ENCODE data around the gene PCDH19.

Gene PCDH19

GRCh38 chrX:100265179-100265578 is 144.9 kb downstream of the PCDH19 start:
- Histone ChIP-seq H3F3A (ENCODE audit: low read depth) (no peaks in the 10 kb centered on the region), H3K9ac (ENCODE audit: low read depth, low read length, poor library complexity, severe bottlenecking) (no peak overlapping the region), H3K79me2 (ENCODE audit: insufficient read depth, low read length) (no peaks in the 10 kb centered on the region), H4K20me1 (ENCODE audit: insufficient read depth, low read length, poor library complexity, severe bottlenecking) (no peaks in the 10 kb centered on the region), H3K36me3 (ENCODE audit: insufficient read depth, low read length) (no peaks in the 10 kb centered on the region), H3K9me3 (ENCODE audit: insufficient read depth, low read depth, low read length) (no peaks in the 10 kb centered on the region), H3K4me3 (ENCODE audit: low read length, poor library complexity, severe bottlenecking) (no peak overlapping the region), H3K4me1 (ENCODE audit: insufficient read depth, low read length, poor library complexity, severe bottlenecking) (no peaks in the 10 kb centered on the region), H3K4me2 (ENCODE audit: low read depth, low read length, poor library complexity, severe bottlenecking) (no peak overlapping the region), H2AFZ (ENCODE audit: low read length) (no peak overlapping the region), H3K27me3 (ENCODE audit: insufficient read depth, low read length, poor library complexity, severe bottlenecking) (no peaks in the 10 kb centered on the region), H3K9me2 (replicated peaks; ENCODE audit: low read depth, low read length) (no peaks in the 10 kb centered on the region)
- no peak for TF ChIP-seq CTCF (conservative IDR thresholded peaks at IDR 0.05; ENCODE audit: low read length)
- no peak for TF ChIP-seq EZH2phosphoT487 (IDR thresholded peaks at IDR 0.05; ENCODE audit: borderline replicate concordance)

- no peak overlapping the region for H3K9ac ChIP-seq (ENCODE audit: low read depth, low read length, poor library complexity, severe bottlenecking)
- no peaks in the 10 kb centered on the region for H4K20me1 ChIP-seq (ENCODE audit: insufficient read depth, low read length, poor library complexity, severe bottlenecking)
- no peaks in the 10 kb centered on the region for H3K27me3 ChIP-seq (ENCODE audit: insufficient read depth, low read length, poor library complexity, severe bottlenecking)
- no peak overlapping the region for H3K4me2 ChIP-seq (ENCODE audit: low read depth, low read length, poor library complexity, severe bottlenecking)
- no peaks in the 10 kb centered on the region for H3K36me3 ChIP-seq (ENCODE audit: insufficient read depth, low read length)
- H3K79me2 ChIP-seq (ENCODE audit: insufficient read depth, low read length), result no peaks in the 10 kb centered on the region
- H3K4me1 ChIP-seq (ENCODE audit: insufficient read depth, low read length, poor library complexity, severe bottlenecking), result no peaks in the 10 kb centered on the region
- H3F3A ChIP-seq (ENCODE audit: low read depth), result no peaks in the 10 kb centered on the region
- TF ChIP-seq CTCF (conservative IDR thresholded peaks at IDR 0.05; ENCODE audit: low read length) (no peak), EZH2phosphoT487 (IDR thresholded peaks at IDR 0.05; ENCODE audit: borderline replicate concordance) (no peak)
- H2AFZ ChIP-seq (ENCODE audit: low read length), result no peak overlapping the region
- no peaks in the 10 kb centered on the region for H3K9me3 ChIP-seq (ENCODE audit: insufficient read depth, low read depth, low read length)
- H3K9me2 ChIP-seq (replicated peaks; ENCODE audit: low read depth, low read length), result no peaks in the 10 kb centered on the region
- H3K4me3 ChIP-seq (ENCODE audit: low read length, poor library complexity, severe bottlenecking), result no peak overlapping the region
Measured at GRCh38 chrX:100264200-100264599, 145.9 kb downstream of the PCDH19 start.

- Histone ChIP-seq H2AFZ (ENCODE audit: low read length) (no peak overlapping the region), H4K20me1 (ENCODE audit: insufficient read depth, low read length, poor library complexity, severe bottlenecking) (no peaks in the 10 kb centered on the region), H3K4me2 (ENCODE audit: low read depth, low read length, poor library complexity, severe bottlenecking) (no peak overlapping the region)
Measured at GRCh38 chrX:100263650-100264049, 146.4 kb downstream of the PCDH19 start.

More at GRCh38 chrX:100263650-100264049, 146.4 kb downstream of the PCDH19 start:
- Histone ChIP-seq H3K4me3 (ENCODE audit: low read length, poor library complexity, severe bottlenecking) (no peak overlapping the region), H3K79me2 (ENCODE audit: insufficient read depth, low read length) (no peaks in the 10 kb centered on the region), H3K4me1 (ENCODE audit: insufficient read depth, low read length, poor library complexity, severe bottlenecking) (no peaks in the 10 kb centered on the region), H3F3A (ENCODE audit: low read depth) (no peaks in the 10 kb centered on the region), H3K9me3 (ENCODE audit: insufficient read depth, low read depth, low read length) (no peaks in the 10 kb centered on the region), H3K9ac (ENCODE audit: low read depth, low read length, poor library complexity, severe bottlenecking) (no peak overlapping the region), H3K9me2 (replicated peaks; ENCODE audit: low read depth, low read length) (no peaks in the 10 kb centered on the region), H3K36me3 (ENCODE audit: insufficient read depth, low read length) (no peaks in the 10 kb centered on the region), H3K27me3 (ENCODE audit: insufficient read depth, low read length, poor library complexity, severe bottlenecking) (no peaks in the 10 kb centered on the region)
- TF ChIP-seq CTCF (conservative IDR thresholded peaks at IDR 0.05; ENCODE audit: low read length) (no peak), EZH2phosphoT487 (IDR thresholded peaks at IDR 0.05; ENCODE audit: borderline replicate concordance) (no peak)

All from Loucy (cell line).